ENCODE measurements around the gene JAG1. TPM values are rescaled to one million over a fixed set of nuclear protein-coding genes. Genes with fewer than 3 reads are reported as not detected.

The JAG1 gene
- total and polyA plus RNA-seq, 5 experiments from 2014 or later = 0.05 to 0.18 (median 0.06) TPM; not detected in 2

DNA sequence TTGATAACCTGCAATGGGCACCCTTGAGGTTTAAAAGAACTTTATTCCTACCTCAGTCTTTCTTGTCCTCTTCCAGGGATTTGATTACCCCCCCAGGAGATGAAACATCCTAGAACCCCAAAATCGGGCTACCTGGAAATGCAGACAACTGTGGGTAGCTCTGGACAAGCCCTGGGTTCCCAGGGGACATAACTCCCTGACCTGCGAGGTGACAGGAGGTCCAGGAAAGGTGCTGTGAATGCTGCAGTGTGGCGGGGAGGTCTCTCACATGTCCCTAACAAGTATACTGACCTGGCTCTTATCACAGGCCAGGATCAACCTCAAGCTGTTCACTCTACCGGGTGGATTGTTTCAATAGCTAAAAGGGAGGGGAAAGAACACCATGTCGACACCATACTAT, 11.6 kb downstream of the JAG1 start:
- H3K27ac Mint-ChIP-seq = no peak overlapping the region
- H3K4me1 Mint-ChIP-seq = peaks cover 0 to 3% (median 0%) of the 10 kb centered on the region in 4 donors
- no peaks in the 10 kb centered on the region for H3K9me3 Mint-ChIP-seq
- POLR2A ChIA-PET = no interaction called here
- ATAC-seq (no peak), DNase-seq (no peak)
- no peak overlapping the region for H3K4me3 Mint-ChIP-seq
- H3K36me3 Mint-ChIP-seq = no peaks in the 10 kb centered on the region
- H3K27me3 Mint-ChIP-seq = peaks cover 16 to 51% (median 20%) of the 10 kb centered on the region in 5 donors

DNA sequence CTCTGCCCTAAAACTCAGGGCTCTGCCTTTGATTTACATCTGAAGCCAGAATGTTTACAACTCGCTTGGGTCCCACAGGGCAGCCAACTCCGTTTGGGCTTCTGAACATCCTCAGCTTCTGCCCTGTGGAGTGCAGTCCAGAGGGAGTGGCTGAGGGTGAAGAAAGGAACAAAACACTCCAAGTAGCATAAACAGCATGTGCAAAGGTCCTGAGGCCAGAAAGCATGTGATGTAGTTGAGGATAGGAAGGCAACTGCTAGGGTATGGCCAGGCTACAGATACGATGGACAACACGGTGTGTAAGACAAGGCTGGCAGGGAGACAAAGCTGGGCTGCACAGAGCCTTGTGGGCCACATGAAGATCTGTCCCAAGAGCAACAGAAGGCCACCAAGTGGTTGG, 12.5 kb downstream of the JAG1 start:
- H3K36me3 Mint-ChIP-seq = no peaks in the 10 kb centered on the region
- peaks cover 16 to 51% (median 19%) of the 10 kb centered on the region in 5 donors for H3K27me3 Mint-ChIP-seq
- no peaks in the 10 kb centered on the region for H3K9me3 Mint-ChIP-seq

DNA sequence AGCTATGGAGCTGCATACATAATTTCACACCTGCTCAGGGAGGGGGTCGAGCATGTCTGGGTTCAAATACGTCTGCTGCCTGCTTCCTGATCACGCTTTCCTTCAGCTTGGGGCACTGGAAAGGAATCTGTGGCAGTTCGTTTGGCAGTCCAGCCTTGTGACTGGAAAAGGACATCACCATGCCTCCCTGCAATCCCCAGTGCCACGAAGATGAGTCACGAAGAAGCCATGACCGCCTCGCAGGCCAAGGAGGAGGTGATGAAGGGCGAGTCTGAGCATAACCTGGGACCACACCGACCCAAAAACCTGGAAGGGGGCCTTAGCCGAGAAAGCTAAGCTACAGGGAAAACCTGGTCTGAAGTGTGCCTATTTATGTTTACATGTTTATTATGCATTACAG, 13.1 kb downstream of the JAG1 start:
- POLR2A ChIA-PET = no interaction called here
- H3K36me3 Mint-ChIP-seq = no peaks in the 10 kb centered on the region
- no peak overlapping the region for H3K4me3 Mint-ChIP-seq
- peaks cover 14 to 52% (median 16%) of the 10 kb centered on the region in 5 donors for H3K27me3 Mint-ChIP-seq
- ATAC-seq (no peak), DNase-seq (no peak)
- no peaks in the 10 kb centered on the region for H3K9me3 Mint-ChIP-seq
- H3K4me1 Mint-ChIP-seq = peaks cover 0 to 3% (median 0%) of the 10 kb centered on the region in 4 donors
- H3K27ac Mint-ChIP-seq = no peak overlapping the region

More for the DNA sequence above, 12.5 kb downstream of the JAG1 start:
- no peak overlapping the region for H3K4me3 Mint-ChIP-seq
- peaks cover 0 to 3% (median 0%) of the 10 kb centered on the region in 4 donors for H3K4me1 Mint-ChIP-seq
- POLR2A ChIA-PET = no interaction called here
- no peak overlapping the region for H3K27ac Mint-ChIP-seq
- ATAC-seq = no peak
- no peak for DNase-seq

DNA sequence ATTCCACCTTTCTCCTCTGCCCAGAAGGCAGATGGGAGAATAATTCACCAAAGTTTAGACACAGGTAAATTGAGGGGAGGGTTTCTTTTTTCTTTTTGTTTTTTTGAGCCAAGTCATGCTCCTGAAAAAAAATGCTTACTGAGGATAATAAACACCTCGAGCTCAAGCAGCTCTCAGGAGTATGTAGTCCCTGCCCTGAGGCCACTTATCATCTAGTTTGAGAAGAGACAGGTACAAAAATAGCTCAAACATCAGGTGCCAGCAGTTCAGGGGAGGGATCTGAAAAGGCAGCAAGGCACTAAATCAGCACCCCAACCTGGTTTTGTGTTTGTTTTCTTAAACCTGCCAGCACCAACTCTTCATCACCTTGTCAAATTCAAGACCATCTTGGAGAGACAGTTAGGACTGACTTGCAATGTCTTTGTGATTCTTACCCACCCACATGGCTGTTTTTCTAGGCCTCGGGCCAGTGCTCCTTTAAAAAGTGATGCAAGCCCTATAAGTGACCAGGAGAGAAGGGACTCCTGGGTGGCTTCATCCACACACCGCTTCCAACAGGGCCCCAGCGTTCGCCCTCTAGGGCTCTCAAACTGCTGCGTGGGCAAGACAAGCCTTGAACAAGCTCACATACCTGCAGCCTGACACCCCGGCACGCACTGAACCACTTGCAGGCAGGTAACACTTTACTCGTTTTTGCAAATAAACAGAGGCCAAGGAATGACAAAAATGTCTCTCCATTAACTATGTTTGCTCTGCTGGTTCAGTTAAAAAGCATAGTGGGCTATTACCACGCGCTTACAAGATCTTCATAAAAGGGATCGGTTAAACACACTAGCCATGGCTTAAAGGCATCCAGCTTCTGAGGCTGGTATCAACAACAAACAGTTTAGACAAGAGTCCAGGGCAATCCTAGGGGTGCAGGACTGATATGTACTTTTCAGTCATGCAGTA, 13.9 kb downstream of the JAG1 start:
- Mint-ChIP-seq H3K4me3 (no peak overlapping the region), H3K36me3 (no peaks in the 10 kb centered on the region), H3K27ac (no peak overlapping the region), H3K9me3 (no peaks in the 10 kb centered on the region), H3K4me1 (peaks cover 0 to 3% (median 0%) of the 10 kb centered on the region in 4 donors), H3K27me3 (peaks cover 12 to 57% (median 16%) of the 10 kb centered on the region in 5 donors)
- POLR2A ChIA-PET = no interaction called here
- DNase-seq = no peak
- ATAC-seq = no peak

DNA sequence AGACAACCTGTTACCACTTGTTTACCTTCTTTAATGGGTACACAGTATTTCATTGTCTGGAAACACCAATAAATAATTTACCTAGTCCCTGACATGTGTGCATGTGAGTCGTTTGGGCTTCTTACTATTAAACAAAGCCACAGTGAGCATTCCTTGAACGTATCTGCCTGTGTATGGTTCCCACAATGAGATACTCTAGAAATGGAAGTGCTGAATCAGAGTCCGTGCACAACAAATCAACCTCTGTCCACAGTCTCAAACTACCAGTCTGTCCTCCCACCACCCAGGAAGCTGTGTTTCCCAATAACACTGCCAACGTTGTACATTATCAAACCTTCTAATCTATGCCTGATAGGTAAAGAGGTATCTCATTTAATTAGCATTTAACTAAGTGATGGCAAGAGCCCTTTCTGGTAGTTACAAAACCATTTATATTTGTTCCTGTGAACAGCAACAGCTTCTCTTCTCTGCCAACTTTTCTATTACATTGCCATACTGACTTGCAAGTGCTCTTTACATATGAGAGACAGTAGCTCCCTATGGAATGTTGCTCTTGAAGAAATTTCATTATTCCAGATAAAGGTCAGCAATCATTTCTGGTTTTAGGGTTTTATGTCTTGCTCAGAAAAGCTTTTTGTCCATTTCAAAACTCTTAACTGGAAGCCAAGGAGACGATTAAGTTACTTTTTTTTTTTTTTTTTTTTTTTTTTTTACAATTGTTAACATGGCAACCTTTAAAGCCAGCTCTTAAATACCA, 14.7 kb downstream of the JAG1 start:
- DNase-seq = no peak
- peaks cover 0 to 3% (median 0%) of the 10 kb centered on the region in 4 donors for H3K4me1 Mint-ChIP-seq
- H3K9me3 Mint-ChIP-seq = no peaks in the 10 kb centered on the region
- no peaks in the 10 kb centered on the region for H3K36me3 Mint-ChIP-seq
- ATAC-seq = no peak
- peaks cover 15 to 66% (median 18%) of the 10 kb centered on the region in 5 donors for H3K27me3 Mint-ChIP-seq
- H3K27ac Mint-ChIP-seq = no peak overlapping the region
- no peak overlapping the region for H3K4me3 Mint-ChIP-seq
- POLR2A ChIA-PET = no interaction called here

DNA sequence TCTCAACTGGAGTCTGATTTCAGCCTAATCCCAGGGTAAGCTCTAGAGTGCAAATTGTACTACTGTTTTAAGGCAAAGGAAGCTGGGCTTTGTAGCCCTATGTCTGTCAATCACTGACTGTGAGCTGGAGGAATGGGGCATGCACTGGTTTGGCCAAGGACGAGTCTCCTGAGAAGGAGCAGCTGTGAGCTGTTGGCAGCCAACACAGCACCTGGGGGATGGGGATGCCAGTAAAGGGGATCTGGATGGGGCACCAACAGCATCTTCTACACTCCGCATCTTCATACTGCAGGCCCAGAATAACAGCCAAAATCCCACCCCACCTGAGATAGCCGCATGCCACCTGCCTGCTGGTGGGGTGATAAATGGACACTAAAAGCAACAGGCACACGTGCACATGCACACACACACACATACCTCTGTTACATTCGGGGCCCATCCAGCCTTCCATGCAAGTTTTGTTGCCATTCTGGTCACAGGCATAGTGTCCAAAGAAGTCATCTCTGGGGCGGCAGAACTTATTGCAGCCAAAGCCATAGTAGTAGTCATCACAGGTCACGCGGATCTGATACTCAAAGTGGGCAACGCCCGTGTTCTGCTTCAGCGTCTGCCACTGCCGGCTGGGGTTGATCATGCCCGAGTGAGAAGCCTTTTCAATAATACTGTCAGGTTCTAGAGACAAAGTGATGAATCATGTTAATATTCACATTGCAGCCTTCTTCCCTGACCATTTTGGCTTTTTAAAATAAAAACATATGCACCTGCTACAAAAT, 15.6 kb downstream of the JAG1 start:
- peaks cover 14 to 66% (median 18%) of the 10 kb centered on the region in 5 donors for H3K27me3 Mint-ChIP-seq
- no peak overlapping the region for H3K4me3 Mint-ChIP-seq
- ATAC-seq (no peak), DNase-seq (no peak)
- no peaks in the 10 kb centered on the region for H3K9me3 Mint-ChIP-seq
- H3K4me1 Mint-ChIP-seq = peaks cover 0 to 3% (median 0%) of the 10 kb centered on the region in 4 donors
- H3K27ac Mint-ChIP-seq = no peak overlapping the region
- POLR2A ChIA-PET = no interaction called here
- no peaks in the 10 kb centered on the region for H3K36me3 Mint-ChIP-seq

DNA sequence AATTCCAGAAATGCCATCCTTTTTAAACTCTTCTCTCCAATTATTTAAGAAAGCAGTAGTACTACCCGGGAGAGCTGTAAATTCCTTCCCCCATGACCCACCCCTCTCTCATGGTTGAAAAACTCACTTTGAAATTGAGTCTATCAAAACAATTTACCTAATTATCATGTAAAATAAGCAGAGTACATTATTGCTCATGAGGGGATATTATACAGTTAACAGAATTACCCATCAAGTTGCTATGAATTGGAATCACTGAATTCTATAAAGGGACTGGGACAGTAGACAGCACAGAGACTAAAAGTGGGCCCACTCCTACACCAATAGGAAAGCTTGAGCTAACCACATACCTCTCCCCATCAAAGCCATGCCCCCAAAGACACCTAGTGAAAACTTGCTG, 16.3 kb downstream of the JAG1 start:
- peaks cover 0 to 3% (median 0%) of the 10 kb centered on the region in 4 donors for H3K4me1 Mint-ChIP-seq
- no peak overlapping the region for H3K27ac Mint-ChIP-seq
- POLR2A ChIA-PET = no interaction called here

DNA sequence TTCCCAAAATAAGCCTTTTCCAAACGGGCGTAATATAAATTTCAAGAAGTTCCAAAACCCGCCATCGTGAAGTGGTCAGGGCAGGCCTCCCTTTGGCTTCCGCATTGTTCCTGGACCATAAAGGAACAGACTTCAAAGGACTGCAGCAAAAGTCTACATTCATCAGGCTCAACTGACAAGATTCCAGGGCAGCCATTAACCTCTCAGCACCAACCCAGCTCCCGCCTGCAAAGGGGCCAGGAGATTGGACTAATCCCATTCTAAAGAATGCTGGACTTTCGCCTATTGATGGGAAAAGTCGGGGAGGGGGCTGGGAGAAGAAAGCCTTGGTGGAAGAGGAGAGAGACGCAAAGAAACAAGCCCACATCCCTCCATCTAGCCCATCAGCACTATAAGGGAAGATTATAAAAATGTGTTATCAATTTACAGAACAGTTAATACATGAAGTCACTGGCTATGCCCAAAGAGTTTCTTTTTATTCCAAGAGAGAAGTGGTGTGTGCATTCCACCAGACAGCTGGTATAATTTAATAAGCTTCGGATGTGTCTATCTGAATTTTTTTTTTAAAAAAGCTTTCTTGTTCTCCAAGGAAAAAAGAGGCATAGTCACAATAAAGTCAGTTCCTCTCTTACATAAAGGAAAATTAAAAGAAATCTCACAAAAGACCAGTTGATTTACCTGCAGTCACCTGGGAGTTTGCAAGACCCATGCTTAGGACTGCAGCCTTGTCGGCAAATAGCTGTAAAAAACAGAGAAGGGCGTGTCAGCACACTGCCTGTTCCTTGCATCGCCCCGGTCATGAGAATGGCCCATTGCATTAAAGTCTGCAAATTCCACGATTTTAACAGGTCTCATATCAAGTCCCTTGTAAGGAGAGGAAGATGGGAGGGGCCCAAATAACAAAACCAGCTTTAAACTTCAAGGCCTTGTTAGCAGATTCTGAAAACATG, 17.8 kb downstream of the JAG1 start:
- Mint-ChIP-seq H3K36me3 (no peaks in the 10 kb centered on the region), H3K27me3 (peaks cover 9 to 49% (median 15%) of the 10 kb centered on the region in 5 donors), H3K27ac (no peak overlapping the region), H3K9me3 (no peaks in the 10 kb centered on the region), H3K4me1 (no peaks in the 10 kb centered on the region), H3K4me3 (no peak overlapping the region)
- POLR2A ChIA-PET = no interaction called here
- DNase-seq = no peak
- ATAC-seq = no peak

More for the DNA sequence above, 16.3 kb downstream of the JAG1 start:
- no peaks in the 10 kb centered on the region for H3K36me3 Mint-ChIP-seq
- peaks cover 14 to 60% (median 19%) of the 10 kb centered on the region in 5 donors for H3K27me3 Mint-ChIP-seq
- no peak overlapping the region for H3K4me3 Mint-ChIP-seq
- DNase-seq = no peak
- ATAC-seq = no peak
- no peaks in the 10 kb centered on the region for H3K9me3 Mint-ChIP-seq

DNA sequence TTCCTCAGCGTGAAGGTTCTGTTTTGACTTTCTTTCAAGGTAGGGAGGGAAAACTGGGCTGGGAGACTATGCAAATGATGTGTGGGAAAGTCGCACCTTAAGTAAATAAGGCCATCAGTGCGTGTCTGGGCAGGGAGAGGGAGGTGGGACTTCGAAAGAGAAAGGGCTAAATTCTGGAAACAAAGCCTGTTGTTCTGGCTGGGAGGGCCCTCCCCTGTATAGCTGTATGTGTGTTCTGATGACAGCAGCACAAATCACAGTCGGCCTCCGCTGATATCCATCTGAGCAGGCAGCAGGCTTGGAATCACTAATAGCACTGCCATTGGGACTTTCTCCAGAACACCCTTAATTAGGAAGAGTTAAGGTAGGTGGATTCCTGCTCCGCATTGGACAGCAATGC, 19.2 kb downstream of the JAG1 start:
- DNase-seq (no peak), ATAC-seq (no peak)
- Mint-ChIP-seq H3K27ac (no peak overlapping the region), H3K27me3 (peaks cover 9 to 50% (median 18%) of the 10 kb centered on the region in 5 donors), H3K36me3 (no peaks in the 10 kb centered on the region), H3K4me3 (no peak overlapping the region), H3K9me3 (no peaks in the 10 kb centered on the region), H3K4me1 (no peaks in the 10 kb centered on the region)
- POLR2A ChIA-PET = no interaction called here

DNA sequence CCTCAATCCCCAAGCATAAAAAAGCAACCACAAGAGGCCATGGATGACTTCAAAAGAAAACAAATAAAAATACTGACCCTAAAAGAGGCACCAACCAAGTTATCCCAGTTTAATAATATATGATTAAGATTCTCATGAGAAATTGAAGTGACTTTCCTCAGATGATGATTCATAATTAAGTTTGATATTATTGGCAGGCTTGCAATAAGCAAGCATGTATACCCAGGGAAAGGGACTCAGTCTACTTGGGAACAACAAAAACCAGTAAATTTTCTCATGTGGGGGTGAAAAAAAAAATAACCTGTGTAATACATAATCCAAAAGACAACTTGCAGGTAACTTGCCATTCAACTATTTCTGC, 19.6 kb downstream of the JAG1 start:
- no peaks in the 10 kb centered on the region for H3K9me3 Mint-ChIP-seq
- H3K4me1 Mint-ChIP-seq = no peaks in the 10 kb centered on the region
- POLR2A ChIA-PET = no interaction called here
- H3K27me3 Mint-ChIP-seq = peaks cover 8 to 54% (median 18%) of the 10 kb centered on the region in 5 donors
- DNase-seq (no peak), ATAC-seq (no peak)
- no peak overlapping the region for H3K4me3 Mint-ChIP-seq
- no peak overlapping the region for H3K27ac Mint-ChIP-seq
- H3K36me3 Mint-ChIP-seq = no peaks in the 10 kb centered on the region

DNA sequence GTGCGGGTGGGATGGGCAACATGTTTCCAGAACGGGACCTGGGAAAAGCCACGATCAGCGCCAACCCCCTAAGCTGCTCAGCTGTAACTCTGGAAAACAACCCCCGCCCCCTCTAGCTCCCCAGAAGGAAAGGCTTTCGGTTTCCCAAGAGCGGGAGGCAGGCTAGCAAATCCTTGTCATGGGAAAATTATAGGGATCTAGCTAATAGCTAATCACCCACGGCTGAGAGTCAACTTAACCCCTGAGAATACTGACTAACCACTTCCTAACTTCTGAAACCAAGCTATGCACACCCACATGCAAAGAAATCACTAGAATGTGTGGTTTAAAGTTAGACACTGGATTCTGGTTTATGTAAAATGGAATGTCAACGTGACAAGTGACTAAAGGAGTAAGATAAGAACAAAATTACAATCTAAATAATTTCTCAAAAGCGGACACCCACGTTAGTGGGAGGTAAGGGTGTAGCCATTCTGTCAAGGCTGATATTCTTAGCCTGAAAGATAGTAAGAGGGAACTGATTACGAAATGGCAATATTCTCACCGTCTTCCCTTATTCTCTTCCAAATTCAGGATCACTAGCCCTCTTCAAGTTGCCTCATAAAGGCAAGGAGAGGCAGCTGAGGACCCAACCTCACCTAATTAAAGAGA, 20.1 kb downstream of the JAG1 start:
- H3K27ac Mint-ChIP-seq = no peak overlapping the region
- H3K36me3 Mint-ChIP-seq = no peaks in the 10 kb centered on the region
- ATAC-seq (no peak), DNase-seq (no peak)
- peaks cover 8 to 54% (median 18%) of the 10 kb centered on the region in 5 donors for H3K27me3 Mint-ChIP-seq
- POLR2A ChIA-PET = no interaction called here
- H3K9me3 Mint-ChIP-seq = no peaks in the 10 kb centered on the region
- H3K4me1 Mint-ChIP-seq = no peaks in the 10 kb centered on the region
- H3K4me3 Mint-ChIP-seq = no peak overlapping the region
